GM21515 (cell line): ENCODE data around the gene WWP2.
"Not testable (repeated sequence)": the region's sequence is repeated elsewhere in the genome, so short reads cannot be mapped to it uniquely, and the experiment has no call there.

Experiments used
- ATAC-seq: cut with Tn5 transposase; IDR thresholded peaks from one replicate; pipeline ENCODE4 v1.9.1; 2021; ENCODE audit not compliant: unreplicated experiment

WWP2 gene

GRCh38 chr16:69854776-69855175, 92.6 kb downstream of the WWP2 start:
- ATAC-seq = not testable (repeated sequence)

- ATAC-seq = no peak
Measured at GRCh38 chr16:69855592-69855991, 93.5 kb downstream of the WWP2 start.

GRCh38 chr16:69858191-69859104, 96.3 kb downstream of the WWP2 start:
- ATAC-seq = no peak

GRCh38 chr16:69859105-69859989, 97.2 kb downstream of the WWP2 start:
- no peak for ATAC-seq

- no peak for ATAC-seq
Measured at GRCh38 chr16:69860233-69861231, 98.4 kb downstream of the WWP2 start.

- ATAC-seq = no peak
Measured at GRCh38 chr16:69861292-69862030, 99.3 kb downstream of the WWP2 start.

GRCh38 chr16:69863401-69864281, 101.5 kb downstream of the WWP2 start:
- no peak for ATAC-seq

GRCh38 chr16:69865701-69866100, 103.6 kb downstream of the WWP2 start:
- ATAC-seq = no peak

- no peak for ATAC-seq
Measured at GRCh38 chr16:69867784-69868560, 105.8 kb downstream of the WWP2 start.

GRCh38 chr16:69870761-69871160, 108.6 kb downstream of the WWP2 start:
- no peak for ATAC-seq

- ATAC-seq = no peak
Measured at GRCh38 chr16:69871708-69872107, 109.6 kb downstream of the WWP2 start.

GRCh38 chr16:69872888-69873287, 110.8 kb downstream of the WWP2 start:
- ATAC-seq = no peak

GRCh38 chr16:69873783-69874182, 111.7 kb downstream of the WWP2 start:
- no peak for ATAC-seq

GRCh38 chr16:69874271-69874670, 112.1 kb downstream of the WWP2 start:
- no peak for ATAC-seq

GRCh38 chr16:69880640-69881133, 118.6 kb downstream of the WWP2 start:
- no peak for ATAC-seq

- ATAC-seq = no peak
Measured at GRCh38 chr16:69881141-69881540, 119.0 kb downstream of the WWP2 start.

GRCh38 chr16:69883744-69884143, 121.6 kb downstream of the WWP2 start:
- ATAC-seq = no peak

- ATAC-seq = no peak
Measured at GRCh38 chr16:69885722-69886121, 123.6 kb downstream of the WWP2 start.
